Activated effector memory CD4-positive, alpha-beta T cell treated with Interleukin-2 at 50 U/mL for 16 hours (primary cell): ENCODE results near the gene DLST.
A peak's percentile ranks its signal among the peaks of the same experiment; 100 is the strongest.
"Not testable (repeated sequence)": the region's sequence is repeated elsewhere in the genome, so short reads cannot be mapped to it uniquely, and the experiment has no call there.

Experiments used
- DNase-seq: peaks from one replicate; pipeline ENCODE4 v3.0.0-alpha.2; 2020

Gene DLST

GRCh38 chr14:74919421-74920165 lies 37.9 kb downstream of the DLST start:
- no peak for DNase-seq

GRCh38 chr14:74920281-74920680 lies 38.6 kb downstream of the DLST start:
- no peak for DNase-seq

DNA sequence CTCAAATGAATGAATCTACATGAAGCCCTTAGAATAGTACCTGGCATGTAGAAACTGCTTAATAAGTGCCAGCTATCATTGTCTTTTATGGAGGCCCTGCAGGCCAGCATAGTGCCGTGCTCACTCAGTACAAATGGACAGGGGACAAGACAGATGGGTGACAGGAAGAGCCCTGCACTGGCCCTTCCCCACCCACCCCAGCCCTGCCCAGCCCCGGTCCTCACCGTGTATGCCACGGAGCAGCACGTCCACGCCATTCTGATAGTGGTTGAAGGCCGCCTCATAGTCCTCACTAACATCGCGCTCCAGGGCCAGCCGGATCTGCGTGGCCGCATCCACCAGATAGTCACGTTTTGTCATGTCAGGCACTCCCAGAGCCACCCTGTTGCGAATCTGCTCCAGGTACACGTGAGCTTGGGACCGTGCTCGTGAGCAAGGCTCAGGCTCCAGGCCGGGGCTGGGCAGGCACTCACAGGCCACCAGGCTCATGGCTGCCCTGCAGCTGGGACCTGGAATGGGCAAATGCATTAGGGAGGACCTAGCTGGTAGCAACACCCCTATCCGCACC lies 39.4 kb downstream of the DLST start:
- DNase-seq = no peak

- no peak for DNase-seq
Measured at GRCh38 chr14:74921987-74922751, 40.5 kb downstream of the DLST start.

GRCh38 chr14:74922752-74923401 lies 41.2 kb downstream of the DLST start, which contains the start of gene RPS6KL1:
Gene RPS6KL1 (minus strand): TSS chr14:74923260. CDS start chr14:74921541, 1,719 bp downstream.
- DNase-seq = peak; percentile 44

DNA sequence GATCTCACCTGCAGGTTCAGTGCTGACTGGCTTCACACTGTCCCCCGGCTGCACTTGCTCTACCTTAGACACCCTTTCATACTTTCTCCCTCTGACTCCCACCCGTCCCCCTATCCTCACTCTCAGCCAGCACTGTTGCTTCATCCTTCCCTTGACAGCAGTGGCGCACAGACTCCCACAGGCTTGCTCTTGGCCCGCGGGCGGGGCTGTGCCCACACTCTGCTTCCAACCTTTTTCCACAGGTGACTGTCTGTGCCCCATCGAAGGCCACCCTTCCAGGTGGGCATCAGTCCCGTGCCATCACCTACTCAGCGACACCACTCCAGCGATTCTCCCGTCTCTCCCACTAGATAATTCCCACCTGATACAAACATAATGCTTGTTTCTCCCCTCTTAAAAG lies 42.3 kb downstream of the DLST start:
- no peak for DNase-seq

- DNase-seq = no peak
Measured at GRCh38 chr14:74927225-74927624, 45.5 kb downstream of the DLST start.

GRCh38 chr14:74929242-74929641 lies 47.5 kb downstream of the DLST start:
- no peak for DNase-seq

DNA sequence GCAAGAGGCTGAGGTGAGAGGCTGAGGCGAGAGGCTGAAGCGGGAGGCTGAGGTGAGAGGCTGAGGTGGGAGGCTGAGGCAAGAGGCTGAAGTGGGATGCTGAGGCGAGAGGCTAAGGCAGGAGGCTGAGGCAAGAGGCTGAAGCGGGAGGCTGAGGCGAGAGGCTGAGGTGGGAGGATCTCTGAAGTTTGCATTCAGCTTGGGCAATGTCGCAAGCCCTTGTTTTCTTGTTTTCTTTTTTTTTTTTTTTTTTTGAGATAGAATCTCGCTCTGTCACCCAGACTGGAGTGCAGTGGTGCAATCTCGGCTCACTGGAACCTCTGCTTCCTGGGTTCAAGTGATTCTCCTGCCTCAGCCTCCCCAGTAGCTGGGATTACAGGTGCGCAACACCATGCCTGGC lies 50.0 kb downstream of the DLST start:
- not testable (repeated sequence) for DNase-seq

- no peak for DNase-seq
Measured at GRCh38 chr14:74932401-74932901, 50.7 kb downstream of the DLST start.

GRCh38 chr14:74932936-74933335 lies 51.2 kb downstream of the DLST start:
- DNase-seq = not testable (repeated sequence)

DNA sequence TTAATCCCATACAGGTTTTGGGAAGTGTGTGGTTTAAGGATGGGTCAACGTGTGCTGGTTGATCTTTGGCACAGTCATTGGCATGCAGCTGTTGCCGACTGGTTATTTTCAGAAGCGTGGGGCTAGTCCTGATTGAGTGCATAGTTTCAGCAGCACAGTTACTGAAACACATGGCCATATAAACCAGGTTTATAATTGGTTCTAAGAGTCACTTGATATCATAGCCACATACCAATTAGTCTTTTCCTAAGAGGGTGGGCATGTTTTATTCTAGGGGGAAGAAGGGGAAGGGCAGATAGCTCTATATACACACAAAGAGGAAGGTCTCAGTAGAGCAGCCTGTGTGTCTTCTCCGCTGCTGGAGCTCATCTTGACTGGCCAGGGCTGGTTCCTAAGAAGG lies 52.3 kb downstream of the DLST start:
- DNase-seq = no peak

DNA sequence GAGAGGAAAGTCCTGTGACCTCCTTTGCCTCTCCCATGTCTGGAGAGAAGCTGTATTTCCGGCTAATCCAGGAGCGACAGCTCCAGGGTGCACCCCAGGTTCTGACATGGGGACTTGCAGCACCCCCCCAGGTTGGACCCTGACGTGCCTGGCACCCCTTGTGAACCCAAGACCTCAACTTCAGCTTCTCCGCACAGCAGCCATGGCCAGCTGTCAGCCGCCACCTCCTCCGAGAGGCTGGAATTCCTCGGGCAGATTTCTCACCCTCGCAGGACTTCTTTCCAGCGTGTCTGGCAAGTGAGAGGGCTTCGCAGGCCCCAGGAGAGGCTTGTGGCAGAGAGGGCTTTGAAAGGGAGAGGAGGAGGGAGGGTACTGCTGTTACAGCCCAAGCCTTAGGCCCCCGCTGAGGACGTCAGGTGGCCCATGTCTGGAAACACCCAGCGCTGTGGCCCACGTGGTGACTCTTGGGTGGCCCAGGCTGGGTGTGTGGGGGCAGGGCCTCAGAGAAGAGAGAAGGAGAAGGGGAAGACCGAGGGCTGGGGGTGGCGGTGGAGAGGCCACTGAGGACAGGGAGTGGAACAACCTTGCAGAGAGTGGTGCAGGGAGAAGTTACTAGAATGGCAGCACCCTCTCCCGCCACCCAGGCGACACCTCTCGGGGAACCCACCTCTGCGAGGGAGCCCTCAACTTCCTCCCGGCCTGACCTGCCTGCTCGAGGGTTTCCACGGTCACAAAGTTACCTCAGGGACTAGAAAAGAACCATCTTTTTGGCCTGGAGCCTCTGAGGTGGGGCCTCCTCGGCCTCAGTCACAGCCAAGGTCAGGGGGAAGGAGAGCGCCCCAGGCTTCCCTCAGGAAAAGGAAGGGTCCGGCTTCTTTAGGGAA lies 53.0 kb downstream of the DLST start:
- DNase-seq = no peak

DNA sequence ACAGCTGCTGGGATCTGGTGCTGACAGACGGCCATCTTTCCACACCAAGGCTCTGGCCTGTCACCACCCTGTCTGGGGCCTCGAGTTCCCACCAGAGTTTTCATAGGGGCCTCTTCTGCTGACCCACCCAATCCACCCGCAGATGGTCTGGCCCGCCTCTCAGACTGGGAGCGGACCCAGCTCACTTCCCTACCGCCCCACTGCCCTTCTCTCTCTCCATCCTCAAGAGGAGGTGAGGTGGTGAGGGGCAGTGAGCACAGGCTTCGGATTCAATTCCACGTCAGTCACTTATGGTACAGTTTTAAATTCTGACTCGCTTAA lies 53.6 kb downstream of the DLST start:
- DNase-seq = no peak

- no peak for DNase-seq
Measured at GRCh38 chr14:74936151-74936550, 54.4 kb downstream of the DLST start.

DNA sequence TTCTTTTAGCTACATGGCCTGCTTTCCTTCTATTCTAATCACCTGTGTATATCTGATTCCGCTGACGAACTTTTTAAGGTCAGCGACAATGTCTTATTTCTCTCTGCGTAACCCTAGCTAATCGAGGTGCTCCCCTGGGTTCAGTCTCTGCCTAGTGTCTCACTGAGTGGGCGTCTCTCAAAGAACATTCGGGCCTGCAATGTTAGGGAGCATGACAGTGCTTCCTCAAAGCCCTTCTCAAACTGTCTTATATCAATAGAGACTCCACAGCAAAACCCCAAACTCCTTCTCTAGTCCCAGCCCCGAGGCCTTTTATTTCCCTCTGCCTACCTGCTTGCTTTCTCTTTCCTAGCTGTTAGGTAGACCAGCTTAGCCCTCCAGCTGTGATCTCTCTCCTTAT lies 55.0 kb downstream of the DLST start:
- no peak for DNase-seq

GRCh38 chr14:74937171-74937570 lies 55.5 kb downstream of the DLST start:
- no peak for DNase-seq

DNA sequence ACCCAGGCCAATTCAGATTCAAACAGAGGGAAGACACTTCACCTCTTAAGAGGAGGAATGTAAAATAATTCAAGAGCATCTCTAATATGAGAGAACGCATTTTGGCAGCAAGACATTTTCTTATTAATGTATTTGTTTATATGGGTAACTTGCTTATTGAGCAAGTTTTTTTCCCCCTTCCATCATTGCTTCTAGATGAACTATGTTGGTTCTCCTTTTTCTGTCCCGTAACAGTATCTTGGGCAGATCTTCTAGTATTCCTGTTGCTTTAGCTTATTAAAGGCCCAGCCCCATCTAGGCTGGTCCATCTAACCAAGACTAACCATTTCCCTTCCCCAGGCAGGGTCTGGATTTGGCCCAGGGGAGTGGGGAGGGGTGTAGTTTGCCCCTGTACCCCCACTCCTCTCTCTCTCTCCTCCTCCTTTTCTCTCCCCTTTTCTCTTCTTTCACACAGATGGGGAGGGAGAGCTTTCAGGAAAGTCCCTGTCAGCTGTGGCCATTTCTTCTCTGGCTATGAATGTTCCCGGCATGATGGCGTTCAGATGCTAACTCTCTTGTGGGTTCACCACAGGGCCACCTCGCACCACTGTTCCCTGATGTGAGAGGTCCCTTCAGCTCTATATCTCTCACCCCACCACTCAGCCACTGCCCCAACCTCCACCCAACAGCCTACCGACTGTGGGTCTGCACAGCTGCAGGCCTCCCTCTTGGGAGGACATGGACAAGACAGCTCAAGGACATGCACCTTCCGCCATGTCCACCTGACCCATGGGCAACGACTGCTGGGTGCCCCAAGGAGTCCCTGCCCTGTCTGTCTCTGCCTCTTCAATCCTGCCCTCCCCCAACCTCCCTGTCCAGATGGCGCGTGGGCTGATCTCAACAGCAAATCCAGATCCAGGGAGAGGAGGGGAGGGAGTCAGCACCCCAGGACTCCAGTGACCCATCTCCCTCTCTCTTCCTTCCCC lies 57.1 kb downstream of the DLST start:
- no peak for DNase-seq

DNA sequence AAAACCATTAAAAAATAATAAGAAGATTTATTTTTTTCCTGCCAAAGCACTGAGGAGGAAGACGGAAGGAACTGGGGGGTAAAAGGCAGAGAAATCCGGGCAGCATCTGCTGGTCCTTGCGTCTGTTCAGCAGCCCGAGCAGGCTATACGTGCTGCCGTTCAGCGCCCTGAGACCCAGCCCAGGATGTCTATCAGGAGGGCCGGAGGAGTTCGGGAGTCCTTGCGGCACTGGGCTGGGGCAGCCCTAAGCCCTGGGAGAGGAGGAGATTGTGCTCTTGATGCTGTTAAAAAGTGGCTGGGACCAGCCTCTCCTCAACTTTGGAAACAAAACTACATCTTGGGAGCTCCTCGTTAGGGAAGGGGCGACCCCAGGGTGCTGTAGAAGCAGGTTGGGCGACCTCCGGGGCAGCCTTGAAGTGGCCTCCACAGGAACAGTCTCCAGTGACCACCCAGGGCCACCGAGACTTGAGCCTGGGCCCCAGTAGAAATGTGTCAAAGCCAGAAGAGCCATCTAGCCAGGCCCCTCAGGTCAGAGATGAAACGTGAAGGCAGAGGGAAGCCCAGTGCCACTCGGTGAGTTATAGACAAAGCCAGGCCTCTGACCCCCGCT lies 59.3 kb downstream of the DLST start:
- no peak for DNase-seq

DNA sequence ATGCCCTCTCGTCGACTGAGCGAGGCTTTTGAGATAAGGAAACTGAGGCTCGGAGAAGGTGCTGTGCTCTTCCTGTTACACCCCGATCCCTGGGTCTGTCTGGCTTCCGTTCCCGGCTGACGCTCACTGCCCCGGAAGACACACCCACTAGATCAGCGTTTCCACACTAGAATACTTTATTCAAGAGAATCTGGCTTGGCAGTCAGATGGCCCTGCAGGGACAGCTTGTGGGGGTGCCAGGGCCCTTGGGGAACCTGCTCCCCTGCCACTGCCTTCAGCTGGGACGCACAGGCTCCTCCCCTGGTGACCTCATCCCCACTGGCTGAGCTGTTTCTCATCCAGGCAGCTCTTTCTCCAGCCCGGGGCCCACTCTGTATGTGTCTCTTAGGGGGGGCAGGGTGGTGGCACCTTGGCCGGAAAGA lies 60.0 kb downstream of the DLST start:
- DNase-seq = peak; percentile 37

- DNase-seq = no peak
Measured at GRCh38 chr14:74942181-74942580, 60.5 kb downstream of the DLST start.
